HG03571 (cell line): ENCODE measurements around the gene ENAM.
"Not testable (repeated sequence)": the region's sequence is repeated elsewhere in the genome, so short reads cannot be mapped to it uniquely, and the experiment has no call there.

Experiments used
- ATAC-seq: cut with Tn5 transposase; IDR thresholded peaks from one replicate; pipeline ENCODE4 v1.9.1; 2021; ENCODE audit not compliant: unreplicated experiment

ENAM gene

GRCh38 chr4:70674191-70674590 is 45.6 kb downstream of the ENAM start:
- ATAC-seq, result no peak

GRCh38 chr4:70674731-70675130 is 46.2 kb downstream of the ENAM start:
- ATAC-seq, result no peak

- no peak for ATAC-seq
These were observed 48.1 kb downstream of the ENAM start for GRCh38 chr4:70676554-70677090.

GRCh38 chr4:70678383-70678999 is 49.9 kb downstream of the ENAM start:
- peak; percentile 67 for ATAC-seq

- ATAC-seq, result no peak
These were observed 52.4 kb downstream of the ENAM start for GRCh38 chr4:70680934-70681333.

- peak; percentile 55 for ATAC-seq
These were observed 53.2 kb downstream of the ENAM start for GRCh38 chr4:70681704-70682103.

- ATAC-seq, result not testable (repeated sequence)
These were observed 53.6 kb downstream of the ENAM start for GRCh38 chr4:70682142-70682541.

GRCh38 chr4:70687392-70687791 is 58.8 kb downstream of the ENAM start:
- no peak for ATAC-seq

GRCh38 chr4:70687821-70688794 is 59.6 kb downstream of the ENAM start, which contains the start of gene UTP3:
Gene UTP3, plus strand, starts transcription at chr4:70688532. Its CDS starts 146 bp downstream, at chr4:70688678.
- ATAC-seq, result peak; percentile 94

- no peak for ATAC-seq
These were observed 60.3 kb downstream of the ENAM start for GRCh38 chr4:70688795-70689231.

- no peak for ATAC-seq
These were observed 63.1 kb downstream of the ENAM start for GRCh38 chr4:70691661-70692060.

GRCh38 chr4:70694633-70695032 is 66.1 kb downstream of the ENAM start:
- not testable (repeated sequence) for ATAC-seq
